SU-DHL-6 (cell line): ENCODE data around the gene LRBA.

Source experiments
- H2AFZ ChIP-seq: fragments of 200-600 bp; sonication (generic); 2 replicates; pipeline ENCODE4 v1.6.1; 2014; ENCODE audit warnings: low read depth, mild to moderate bottlenecking, moderate library complexity, mixed read lengths, antibody characterized with exemption, low read length; ENCODE audit not compliant: severe bottlenecking
- H3F3A ChIP-seq: fragments of 200-600 bp; shearing (Covaris generic); 2 replicates; pipeline ENCODE4 v1.6.0; 2016; ENCODE audit warnings: antibody characterized with exemption, mild to moderate bottlenecking; ENCODE audit not compliant: insufficient read depth
- H3K27ac ChIP-seq: fragments of 200-600 bp; sonication (generic); 2 replicates; pipeline ENCODE4 v1.5.1; 2016; ENCODE audit warnings: low read depth, mild to moderate bottlenecking, low read length, moderate library complexity, mixed read lengths
- H3K27me3 ChIP-seq: fragments of 200-600 bp; sonication (generic), shearing (Covaris generic); 2 replicates; pipeline ENCODE4 v1.6.0; 2014; ENCODE audit warnings: mild to moderate bottlenecking, low read length
- H3K36me3 ChIP-seq: fragments of 200-600 bp; sonication (generic); 2 replicates; pipeline ENCODE4 v1.6.1; 2014; ENCODE audit warnings: mild to moderate bottlenecking, low read length, mixed read lengths
- H3K4me2 ChIP-seq: fragments of 300-600, 200-600 bp; shearing (Covaris generic), sonication (generic); 2 replicates; pipeline ENCODE4 v1.6.0; 2014; ENCODE audit warnings: low read length, low read depth, mild to moderate bottlenecking; ENCODE audit not compliant: poor library complexity, severe bottlenecking
- H3K4me3 ChIP-seq: fragments of 200-600 bp; sonication (generic); 2 replicates; pipeline ENCODE4 v1.5.1; 2014; ENCODE audit warnings: antibody characterized with exemption, low read length, mild to moderate bottlenecking, mixed read lengths; ENCODE audit not compliant: insufficient read depth, poor library complexity, severe bottlenecking
- H3K79me2 ChIP-seq: fragments of 200-600 bp; sonication (generic); 2 replicates; pipeline ENCODE4 v1.6.1; 2014; ENCODE audit warnings: mild to moderate bottlenecking, low read length, moderate library complexity; ENCODE audit not compliant: insufficient read depth
- H3K9ac ChIP-seq: fragments of 200-600 bp; sonication (generic); 2 replicates; pipeline ENCODE4 v1.7.0; 2014; ENCODE audit warnings: mild to moderate bottlenecking, low read length
- H3K9me2 ChIP-seq: fragments of 200-600 bp; sonication (generic); replicated peaks from 2 replicates; pipeline ENCODE4 v1.6.1; 2014; ENCODE audit warnings: low read length; ENCODE audit not compliant: insufficient read depth
- H3K9me3 ChIP-seq: fragments of 200-600 bp; sonication (generic); 2 replicates; pipeline ENCODE4 v1.6.1; 2014; ENCODE audit warnings: low read length, mixed read lengths; ENCODE audit not compliant: insufficient read depth
- H4K20me1 ChIP-seq: fragments of 200-600 bp; sonication (generic); 2 replicates; pipeline ENCODE4 v1.6.1; 2014; ENCODE audit warnings: low read depth, mild to moderate bottlenecking, antibody characterized with exemption, low read length, moderate library complexity, mixed read lengths
- CTCF ChIP-seq: fragments of 200-600 bp; sonication (generic); IDR thresholded peaks from one replicate; pipeline ENCODE4 v1.5.1; 2017; ENCODE audit warnings: antibody characterized with exemption, mild to moderate bottlenecking, low read length, moderate library complexity; ENCODE audit not compliant: insufficient read depth, poor library complexity, severe bottlenecking
- EZH2phosphoT487 ChIP-seq: fragments of 200-600 bp; sonication (generic), shearing (Covaris generic); conservative IDR thresholded peaks from 2 replicates; pipeline ENCODE4 v1.6.1; 2018; ENCODE audit warnings: mild to moderate bottlenecking, antibody characterized with exemption, low read length, moderate library complexity, mixed read lengths

Gene LRBA

GRCh38 chr4:150366487-150366999 lies 648.5 kb downstream of the LRBA start:
- no peak overlapping the region for H3K27ac ChIP-seq
- no peak overlapping the region for H2AFZ ChIP-seq
- no peaks in the 10 kb centered on the region for H3K9me3 ChIP-seq
- H3F3A ChIP-seq = no peaks in the 10 kb centered on the region
- H4K20me1 ChIP-seq = no peaks in the 10 kb centered on the region
- no peaks in the 10 kb centered on the region for H3K79me2 ChIP-seq
- no peaks in the 10 kb centered on the region for H3K36me3 ChIP-seq
- TF ChIP-seq CTCF (no peak), EZH2phosphoT487 (no peak)
- no peak overlapping the region for H3K4me2 ChIP-seq
- H3K4me3 ChIP-seq = no peak overlapping the region
- no peaks in the 10 kb centered on the region for H3K9me2 ChIP-seq
- no peak overlapping the region for H3K9ac ChIP-seq
- no peaks in the 10 kb centered on the region for H3K27me3 ChIP-seq

- TF ChIP-seq CTCF (no peak), EZH2phosphoT487 (no peak)
- Histone ChIP-seq H4K20me1 (no peaks in the 10 kb centered on the region), H3K9me2 (no peaks in the 10 kb centered on the region), H2AFZ (no peak overlapping the region), H3K79me2 (no peaks in the 10 kb centered on the region), H3K4me2 (no peak overlapping the region), H3K27me3 (no peaks in the 10 kb centered on the region), H3K9ac (no peak overlapping the region), H3K4me3 (no peak overlapping the region), H3K9me3 (no peaks in the 10 kb centered on the region), H3K36me3 (no peaks in the 10 kb centered on the region), H3F3A (no peaks in the 10 kb centered on the region), H3K27ac (no peak overlapping the region)
Observed at GRCh38 chr4:150363721-150364688, 651.1 kb downstream of the LRBA start.

- Histone ChIP-seq H3F3A (no peaks in the 10 kb centered on the region), H3K27ac (no peak overlapping the region), H3K79me2 (no peaks in the 10 kb centered on the region), H4K20me1 (no peaks in the 10 kb centered on the region; the same call in 1 of the 2 replicates), H3K4me2 (no peak overlapping the region), H3K9me2 (no peaks in the 10 kb centered on the region), H3K36me3 (no peaks in the 10 kb centered on the region), H3K27me3 (no peaks in the 10 kb centered on the region), H2AFZ (no peak overlapping the region), H3K9me3 (no peaks in the 10 kb centered on the region), H3K4me3 (no peak overlapping the region), H3K9ac (no peak overlapping the region)
- no peak for TF ChIP-seq EZH2phosphoT487
- TF ChIP-seq CTCF = no peak
Observed at GRCh38 chr4:150358691-150359090, 656.4 kb downstream of the LRBA start.
